ENCODE data around the gene TRIM9.

DNA sequence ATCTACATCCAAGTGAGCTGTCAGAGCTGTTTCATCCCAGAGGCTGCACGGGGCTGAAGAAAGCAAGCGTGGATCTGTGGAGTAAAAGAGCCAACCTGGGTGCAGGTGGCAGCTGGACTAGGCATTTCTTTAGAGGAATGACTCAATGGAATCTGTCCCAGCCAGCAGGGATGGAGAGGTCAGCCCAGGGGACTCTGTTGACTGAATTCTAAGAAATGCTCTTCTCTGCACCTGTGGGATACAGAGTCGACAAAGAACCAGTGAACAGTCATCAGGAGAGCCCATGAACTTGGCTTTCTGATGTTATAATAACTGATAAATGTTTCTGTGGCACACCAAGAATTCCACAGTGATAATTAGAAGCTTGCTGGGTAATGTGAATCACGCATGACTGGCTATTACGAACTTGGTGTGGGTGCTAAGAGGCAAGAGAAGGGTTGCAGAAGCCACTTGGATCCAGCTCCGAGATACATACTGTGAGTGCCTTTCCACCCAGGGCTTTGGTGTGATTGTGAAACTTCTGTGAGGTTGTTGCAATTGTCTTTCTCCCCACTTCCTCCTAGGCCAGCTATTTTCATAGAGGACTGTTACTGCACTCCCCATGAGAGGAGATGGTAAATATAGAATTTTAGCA is 166.8 kb downstream of the TRIM9 start:
- TF ChIP-seq, protein P1, sequence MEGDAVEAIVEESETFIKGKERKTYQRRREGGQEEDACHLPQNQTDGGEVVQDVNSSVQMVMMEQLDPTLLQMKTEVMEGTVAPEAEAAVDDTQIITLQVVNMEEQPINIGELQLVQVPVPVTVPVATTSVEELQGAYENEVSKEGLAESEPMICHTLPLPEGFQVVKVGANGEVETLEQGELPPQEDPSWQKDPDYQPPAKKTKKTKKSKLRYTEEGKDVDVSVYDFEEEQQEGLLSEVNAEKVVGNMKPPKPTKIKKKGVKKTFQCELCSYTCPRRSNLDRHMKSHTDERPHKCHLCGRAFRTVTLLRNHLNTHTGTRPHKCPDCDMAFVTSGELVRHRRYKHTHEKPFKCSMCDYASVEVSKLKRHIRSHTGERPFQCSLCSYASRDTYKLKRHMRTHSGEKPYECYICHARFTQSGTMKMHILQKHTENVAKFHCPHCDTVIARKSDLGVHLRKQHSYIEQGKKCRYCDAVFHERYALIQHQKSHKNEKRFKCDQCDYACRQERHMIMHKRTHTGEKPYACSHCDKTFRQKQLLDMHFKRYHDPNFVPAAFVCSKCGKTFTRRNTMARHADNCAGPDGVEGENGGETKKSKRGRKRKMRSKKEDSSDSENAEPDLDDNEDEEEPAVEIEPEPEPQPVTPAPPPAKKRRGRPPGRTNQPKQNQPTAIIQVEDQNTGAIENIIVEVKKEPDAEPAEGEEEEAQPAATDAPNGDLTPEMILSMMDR (IDR thresholded peaks at IDR 0.05): no peak
- no peak for TF ChIP-seq POLR2A (IDR thresholded peaks at IDR 0.05)

Measured in ovary (tissue), 3 donors.